Inflammatory macrophage treated with lipopolysaccharide for 4 hours (primary cell): ENCODE measurements around the gene LRP10.
A peak's percentile ranks its signal among the peaks of the same experiment; 100 is the strongest.

Experiments used
- DNase-seq: peaks from one replicate; pipeline ENCODE4 v3.0.0-alpha.2; 2020

Gene LRP10

GRCh38 chr14:22920697-22921096 lies 49.2 kb downstream of the LRP10 start:
- no peak for DNase-seq

- no peak for DNase-seq
Measured at GRCh38 chr14:22922294-22922693, 50.8 kb downstream of the LRP10 start.

GRCh38 chr14:22923746-22924145 lies 52.2 kb downstream of the LRP10 start:
- no peak for DNase-seq

GRCh38 chr14:22925513-22925912 lies 54.0 kb downstream of the LRP10 start:
- DNase-seq: no peak

- DNase-seq: no peak
Measured at GRCh38 chr14:22926316-22926715, 54.8 kb downstream of the LRP10 start.

- no peak for DNase-seq
Measured at GRCh38 chr14:22928237-22929103, 56.9 kb downstream of the LRP10 start.

GRCh38 chr14:22929104-22929960 lies 57.8 kb downstream of the LRP10 start, which contains the start of gene PRMT5:
Gene PRMT5, minus strand, starts transcription at chr14:22929376. Its CDS starts 15 bp downstream, at chr14:22929361.
- peak; percentile 100 for DNase-seq

GRCh38 chr14:22929961-22930364 lies 58.4 kb downstream of the LRP10 start:
- no peak for DNase-seq
